Suppressor macrophage treated with lipopolysaccharide for 1 hour (primary cell): ENCODE data around the gene ABL2.

Source experiments
- DNase-seq, 3 donors: peaks; one replicate each; pipeline ENCODE4 v3.0.0-alpha.2; 2020 to 2022

Gene ABL2

GRCh38 chr1:179129702-179130473 is 99.6 kb downstream of the ABL2 start:
- peak; percentile 58 to 88 (median 81) for DNase-seq

DNA sequence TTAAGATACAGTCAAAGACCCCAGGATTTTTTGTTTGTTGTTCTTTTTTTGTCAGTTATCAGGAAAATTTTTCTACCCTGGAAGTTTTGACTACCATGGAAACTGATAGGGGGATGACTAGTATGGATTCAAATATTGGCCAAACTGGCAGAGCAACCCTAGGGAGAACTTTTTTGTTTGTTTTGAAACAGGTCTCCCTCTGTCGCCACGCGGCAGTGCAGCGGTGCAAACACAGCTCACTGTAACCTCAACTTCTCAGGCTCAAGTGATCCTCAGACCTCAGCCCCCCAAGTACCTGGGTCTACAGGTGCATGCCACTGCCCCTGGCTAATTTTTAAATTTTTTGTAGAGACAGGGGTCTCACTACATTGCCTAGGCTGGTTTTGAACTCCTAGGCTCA is 101.0 kb downstream of the ABL2 start:
- DNase-seq: no peak

GRCh38 chr1:179127163-179127895 is 102.1 kb downstream of the ABL2 start:
- peak in 2 of 3 donors; percentile 47 to 51 for DNase-seq

- DNase-seq: peak in 1 of 3 donors; percentile 4
Measured at GRCh38 chr1:179126338-179127060, 103.0 kb downstream of the ABL2 start.

DNA sequence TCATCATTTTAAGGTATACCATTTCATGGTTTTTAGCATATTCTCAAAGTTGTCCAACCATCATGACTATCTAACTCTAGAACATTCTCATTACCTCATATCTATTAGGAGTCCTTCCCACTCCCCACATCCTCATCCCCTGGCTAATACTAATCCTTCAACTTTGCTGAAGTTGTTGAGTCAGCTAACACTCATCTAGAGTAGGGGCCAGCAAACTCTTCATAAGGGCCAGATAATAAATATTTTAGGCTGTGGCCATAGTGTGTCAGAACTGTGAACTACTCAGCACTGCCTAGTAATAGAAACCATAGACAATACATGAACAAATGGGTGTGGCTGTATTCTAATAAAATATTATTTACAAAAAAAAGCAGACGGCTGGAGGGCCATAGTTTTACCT is 104.6 kb downstream of the ABL2 start:
- peak in 1 of 3 donors; percentile 18 for DNase-seq

- peak in 2 of 3 donors; percentile 43 to 50 for DNase-seq
Measured at GRCh38 chr1:179121159-179121938, 108.1 kb downstream of the ABL2 start.

GRCh38 chr1:179120736-179121135 is 108.7 kb downstream of the ABL2 start:
- peak in 1 of 3 donors; percentile 18 for DNase-seq

DNA sequence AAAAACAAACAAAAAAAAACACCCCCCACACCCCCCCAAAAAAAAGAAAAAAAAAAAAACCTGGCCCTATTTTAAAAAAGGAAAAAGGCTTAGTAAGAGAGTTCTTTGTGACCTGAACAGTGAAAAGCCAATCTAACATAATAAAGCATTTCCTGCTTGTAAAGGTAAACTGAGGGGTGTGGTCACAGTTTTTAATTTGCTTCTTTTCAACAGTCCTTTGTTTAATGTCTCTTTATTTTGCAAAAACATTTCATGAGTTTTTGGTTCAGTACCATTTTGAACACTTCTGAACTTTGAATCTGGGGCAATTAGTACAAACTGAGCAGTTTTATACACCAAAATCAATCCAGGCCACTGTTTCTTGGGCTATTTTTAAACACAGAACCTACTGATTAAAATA is 110.0 kb downstream of the ABL2 start:
- no peak for DNase-seq

DNA sequence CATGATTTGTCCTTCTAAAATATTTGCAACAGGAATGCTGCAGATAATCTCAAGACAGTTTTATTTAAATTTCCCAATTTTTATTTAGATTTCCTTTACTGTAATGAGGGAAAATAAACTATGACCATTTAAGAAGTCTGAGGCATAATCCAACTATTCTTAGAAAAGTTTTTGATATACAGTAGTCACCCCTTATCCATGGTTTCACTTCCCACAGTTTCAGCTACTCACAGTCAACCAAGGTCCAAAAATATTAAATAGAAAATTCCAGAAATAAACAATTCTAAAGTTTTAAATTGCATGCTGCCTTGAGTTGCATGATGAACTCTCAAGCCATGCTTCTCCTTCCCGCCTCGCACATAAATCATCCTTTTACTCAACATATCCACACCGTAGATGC is 114.3 kb downstream of the ABL2 start:
- DNase-seq: peak in 1 of 3 donors; percentile 43

GRCh38 chr1:179108644-179109043 is 120.8 kb downstream of the ABL2 start:
- DNase-seq: no peak

- no peak for DNase-seq
Measured at GRCh38 chr1:179107706-179108629, 121.5 kb downstream of the ABL2 start.

DNA sequence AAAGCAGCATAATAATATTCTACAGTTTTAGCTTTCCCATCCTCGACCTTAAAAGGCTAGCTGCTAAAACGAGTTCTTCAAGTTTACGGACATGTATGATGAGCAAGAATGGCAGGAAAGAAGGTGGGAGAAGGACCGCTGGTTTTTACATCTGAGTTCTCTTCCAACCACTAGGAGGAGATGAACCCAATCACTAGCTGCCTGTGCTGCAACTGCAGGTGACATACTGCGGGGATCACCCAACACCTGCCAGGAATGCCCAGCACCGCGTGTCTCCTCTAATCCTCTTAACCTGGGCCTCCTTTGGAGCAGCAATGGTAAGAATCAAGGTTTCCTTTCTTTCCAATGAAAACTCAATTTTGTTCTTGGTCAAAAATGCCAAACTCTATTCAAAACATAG is 124.1 kb downstream of the ABL2 start:
- no peak for DNase-seq

DNA sequence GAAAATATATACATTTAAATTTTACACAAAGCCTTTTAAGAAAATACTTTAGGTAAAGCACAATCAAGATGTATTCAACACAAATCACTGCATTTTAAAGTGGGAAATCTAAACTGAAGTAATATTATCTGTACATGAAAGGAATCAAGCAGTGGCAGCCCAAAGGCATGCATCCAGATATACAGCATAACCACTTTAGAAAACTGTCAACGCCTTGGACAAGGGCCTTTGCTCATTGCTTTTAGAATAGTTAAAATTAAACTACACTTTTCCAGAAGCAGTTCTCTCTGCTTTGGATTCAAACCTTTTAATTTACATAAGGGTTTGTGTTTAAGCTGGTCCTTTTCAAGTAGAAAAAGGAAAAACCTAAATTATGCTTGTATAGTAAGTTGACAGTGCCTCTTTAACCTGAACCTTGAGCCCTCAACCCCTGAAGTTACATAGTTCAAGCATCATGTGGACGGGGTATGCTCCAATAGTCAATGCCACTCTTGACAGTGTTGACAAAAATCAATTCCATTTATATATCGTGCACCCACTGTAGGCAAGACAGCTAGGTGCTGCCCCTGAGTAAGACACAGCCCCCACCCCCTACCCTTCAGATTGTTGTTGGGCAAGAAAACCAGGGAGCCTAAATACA is 124.7 kb downstream of the ABL2 start:
- DNase-seq: no peak

DNA sequence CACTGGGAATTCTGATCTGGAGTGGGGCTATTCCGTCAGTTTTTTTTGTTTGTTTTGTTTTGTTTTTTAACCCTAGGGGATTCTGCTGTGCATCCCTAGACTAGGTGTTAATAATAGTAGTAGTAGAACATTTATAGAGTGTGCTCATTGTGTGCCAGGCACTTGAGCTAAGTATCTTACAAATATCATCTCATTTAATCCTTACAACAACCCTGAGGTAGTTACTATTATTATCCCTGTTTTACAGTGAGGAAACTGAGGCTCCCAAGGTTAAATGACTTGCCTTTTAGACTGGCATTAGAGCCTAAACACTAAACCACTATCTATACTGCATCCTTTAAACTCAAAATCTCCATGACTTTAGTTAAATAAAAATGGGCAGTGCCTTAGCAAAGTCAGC is 125.5 kb downstream of the ABL2 start:
- no peak for DNase-seq

GRCh38 chr1:179101566-179101965 is 127.9 kb downstream of the ABL2 start:
- no peak for DNase-seq

DNA sequence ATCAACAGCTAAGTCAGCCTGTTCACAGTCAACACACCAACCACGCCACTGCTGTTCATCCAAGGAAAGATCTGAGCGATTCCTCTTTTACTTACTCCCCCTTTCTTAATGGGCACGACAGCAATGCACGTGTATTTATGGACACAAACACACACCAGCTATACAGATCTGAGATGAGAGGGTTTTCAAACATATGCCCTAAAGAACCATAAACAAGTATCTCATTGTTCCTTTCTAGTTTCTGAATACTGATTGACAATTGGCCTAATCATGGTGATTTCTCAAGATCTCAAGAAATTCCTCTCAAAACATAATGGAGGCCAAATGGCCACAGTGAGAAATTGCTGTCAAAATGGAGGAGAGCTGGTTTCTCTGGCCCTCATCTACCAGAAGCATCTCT is 129.6 kb downstream of the ABL2 start:
- no peak for DNase-seq

DNA sequence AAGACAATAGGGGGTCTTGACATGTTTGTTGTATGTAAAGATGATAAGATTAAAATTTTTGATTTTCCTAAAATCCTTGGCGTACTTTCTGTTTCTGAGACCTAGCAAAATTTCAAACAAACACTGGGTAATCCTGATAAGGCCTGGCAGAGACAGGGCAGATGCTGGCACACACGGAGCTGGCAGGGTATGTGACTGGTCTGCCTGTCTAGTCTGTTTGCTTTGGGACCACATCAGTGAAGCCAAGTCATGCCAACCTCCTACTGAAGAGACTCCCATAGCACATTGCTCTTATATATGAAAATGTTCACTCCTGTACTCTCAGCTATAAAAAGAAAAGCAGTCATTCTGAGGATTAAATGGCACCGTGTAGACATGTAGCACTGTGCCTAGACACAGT is 133.6 kb downstream of the ABL2 start:
- no peak for DNase-seq

- no peak for DNase-seq
Measured at GRCh38 chr1:179095377-179095776, 134.1 kb downstream of the ABL2 start.

GRCh38 chr1:179094818-179095217 is 134.7 kb downstream of the ABL2 start:
- no peak for DNase-seq

DNA sequence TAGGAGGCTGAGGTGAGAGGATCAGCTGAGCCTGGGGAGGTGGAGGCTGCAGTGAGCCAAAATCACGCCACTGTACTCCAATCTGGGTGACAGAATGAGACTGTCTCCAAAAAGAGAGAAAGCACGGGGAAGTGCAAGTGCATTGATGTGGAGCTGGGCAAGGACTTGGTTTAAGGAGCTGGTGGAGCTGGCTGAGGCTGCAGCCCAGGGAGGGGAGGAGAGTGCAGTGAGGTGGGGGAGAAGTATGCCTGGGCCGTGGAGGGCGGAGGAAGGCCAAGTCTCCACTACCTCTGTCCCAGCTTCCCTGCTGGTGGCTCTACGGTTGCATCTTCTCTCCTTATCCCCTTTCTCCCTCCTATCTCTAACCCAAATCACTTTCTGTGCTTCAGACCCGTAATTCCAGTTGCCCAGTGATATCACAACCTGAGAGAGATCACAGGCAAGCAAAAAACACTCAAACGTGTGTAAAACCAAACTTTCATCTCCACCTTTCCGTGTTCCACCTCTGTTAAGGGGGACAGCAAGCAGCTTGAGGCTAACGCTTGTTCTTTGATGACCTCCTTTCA is 136.5 kb downstream of the ABL2 start:
- peak in 1 of 3 donors; percentile 18 for DNase-seq

DNA sequence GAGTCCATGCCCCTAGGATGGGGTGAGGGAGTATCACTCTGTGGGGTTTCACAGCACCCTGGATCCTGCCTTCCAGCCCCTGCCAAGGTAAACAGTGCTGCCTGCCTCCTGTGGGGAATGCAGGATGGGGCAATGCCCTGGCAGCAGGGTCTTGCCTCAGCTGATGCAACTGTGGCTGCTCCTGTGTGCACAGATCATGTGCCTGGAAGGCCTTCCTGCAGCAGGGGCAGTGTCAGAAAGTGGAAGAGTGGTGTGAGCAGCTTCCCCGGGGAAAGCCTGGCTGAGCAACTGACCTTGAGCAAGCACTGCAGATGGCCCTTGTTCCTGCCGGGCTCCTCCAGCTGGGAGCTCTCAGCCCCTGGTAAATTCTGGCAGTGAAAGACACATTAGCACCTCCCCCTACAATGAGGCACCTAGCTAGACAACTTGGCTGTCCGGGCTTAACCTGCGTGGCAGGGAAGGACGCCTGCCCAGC is 137.7 kb downstream of the ABL2 start:
- peak; percentile 67 to 70 (median 70) for DNase-seq
